ENCODE data around the gene CKS1B. TPM values are rescaled to one million over a fixed set of nuclear protein-coding genes. Genes with fewer than 3 reads are reported as not detected.
A peak's percentile ranks its signal among the peaks of the same experiment; 100 is the strongest.

CKS1B gene
- total and polyA plus RNA-seq, 9 of the 15 experiments (the other 6 are each of a cell fraction or from before 2014, with no cell fraction given): 215 to 1,103 (median 460) TPM

GRCh38 chr1:154974102-154974807 is at the start of gene CKS1B (continued):
- 0 out of 2 replicates have a peak, but pooled peaks have one; percentile 32 for TF ChIP-seq ZNF766 (CRISPR knock-in tag; conservative IDR thresholded peaks at IDR 0.05)
- no peak for TF ChIP-seq NR1H2 (CRISPR knock-in tag; IDR thresholded peaks at IDR 0.05)
- peak; percentile 69 for TF ChIP-seq NBN (IDR thresholded peaks at IDR 0.05; ENCODE audit: low read depth)
- no peak for TF ChIP-seq NELFE (IDR thresholded peaks at IDR 0.05; ENCODE audit: insufficient read depth, insufficient read length)
- TF ChIP-seq CTCFL (IDR thresholded peaks at IDR 0.05; ENCODE audit: borderline replicate concordance, insufficient read depth, low read depth, low read length, poor library complexity, severe bottlenecking): no peak
- no peak for TF ChIP-seq ZNF316 (IDR thresholded peaks at IDR 0.05)
- no peak for TF ChIP-seq POLR2AphosphoS2 (IDR thresholded peaks at IDR 0.05; ENCODE audit: low read length)
- no peak for TF ChIP-seq NCOR1 (IDR thresholded peaks at IDR 0.05)
- TF ChIP-seq MAFK (IDR thresholded peaks at IDR 0.05; ENCODE audit: low read length): no peak
- peak in 1 of 3 experiments; percentile 52 for TF ChIP-seq YY1 (IDR thresholded peaks at IDR 0.05; ENCODE audit: borderline replicate concordance in 1 of 3, control insufficient read depth in 1 of 3, extremely low read depth in 1 of 3, insufficient read depth in 3 of 3, insufficient read length in 1 of 3, insufficient replicate concordance in 2 of 3, low read depth in 1 of 3, low read length in 2 of 3)
- TF ChIP-seq PHF20 (IDR thresholded peaks at IDR 0.05; ENCODE audit: partially characterized antibody): peak; percentile 73
- TF ChIP-seq ZNF133 (CRISPR knock-in tag; IDR thresholded peaks at IDR 0.05): no peak
- no peak for TF ChIP-seq GABPB2 (CRISPR knock-in tag; conservative IDR thresholded peaks at IDR 0.05)
- TF ChIP-seq ZNF512 (tag; IDR thresholded peaks at IDR 0.05): no peak
- no peak for TF ChIP-seq ZNF717 (CRISPR knock-in tag; IDR thresholded peaks at IDR 0.05)
- no peak for TF ChIP-seq ZNF75A (CRISPR knock-in tag; IDR thresholded peaks at IDR 0.05)
- TF ChIP-seq POLR3A (IDR thresholded peaks at IDR 0.05; ENCODE audit: borderline replicate concordance, extremely low read depth, insufficient read depth, insufficient read length): no peak
- TF ChIP-seq E2F3 (CRISPR knock-in tag; IDR thresholded peaks at IDR 0.05): peak; percentile 60; the same call in 1 of the 2 replicates
- no peak for TF ChIP-seq NR3C1 (CRISPR knock-in tag; IDR thresholded peaks at IDR 0.05)
- TF ChIP-seq ATF6 (CRISPR knock-in tag; IDR thresholded peaks at IDR 0.05): no peak
- TF ChIP-seq KLF1 (tag; IDR thresholded peaks at IDR 0.05): no peak
- peak; percentile 70; the same call in 1 of the 2 replicates for TF ChIP-seq IRF1 (CRISPR knock-in tag; IDR thresholded peaks at IDR 0.05; ENCODE audit: borderline replicate concordance)
- TF ChIP-seq ZC3H11A (IDR thresholded peaks at IDR 0.05; ENCODE audit: low read depth, low read length): no peak
